T-cell (primary cell): ENCODE results near the gene NFIX. TPM values are rescaled to one million over a fixed set of nuclear protein-coding genes. Genes with fewer than 3 reads are reported as not detected.

Experiments used
- ATAC-seq, 4 experiments: fragments of 200-7000 bp in 3 of 4; fragments of 150-1000 bp in 1 of 4; cut with Tn5 transposase; replicated peaks in 1 of 4; 1 replicate in 3 of 4; 2 replicates in 1 of 4; pipeline ENCODE4 v1.10.0; 2021; ENCODE audit warnings: moderate library complexity in 3 of 4, mild to moderate bottlenecking in 2 of 4, moderate number of reproducible peaks in 1 of 4
- CTCF ChIA-PET, 2 donors: fragments of 300-600 bp; sonication (Branson Sonifier 250); formaldehyde crosslinking; loops; one replicate each; lab custom pipeline; 2022; ENCODE audit warnings: antibody characterized with exemption in 2 of 2; lab: Charles Lee
- POLR2A ChIA-PET, 2 donors: fragments of 300-600 bp; sonication (Branson Sonifier 250); formaldehyde crosslinking; loops; one replicate each; lab custom pipeline; 2022; ENCODE audit warnings: antibody characterized with exemption in 2 of 2; lab: Charles Lee
- DNase-seq, 35 experiments: peaks; one replicate each; pipeline versions ENCODE4 v3.0.0 to v3.0.0-alpha.2; 2013 to 2023
- H3K27ac ChIP-seq: one replicate; pipeline ENCODE4 v1.5.1; 2013; ENCODE audit warnings: low read length
- H3K27me3 ChIP-seq, 2 experiments: replicated peaks in 1 of 2; 1 replicate in 1 of 2; 2 replicates in 1 of 2; pipeline versions ENCODE4 v1.6.1 to v1.7.0; 2013; ENCODE audit warnings: low read length in 1 of 2, mixed read lengths in 1 of 2; ENCODE audit not compliant: control insufficient read depth in 2 of 2, insufficient read depth in 2 of 2; ENCODE audit errors: extremely low read depth in 1 of 2
- H3K36me3 ChIP-seq, 2 donors: 1 replicate in 1 of 2; 2 replicates in 1 of 2; pipeline versions ENCODE4 v1.6.1 to v1.7.0; 2013; ENCODE audit warnings: low read length in 1 of 2; ENCODE audit not compliant: control insufficient read depth in 2 of 2, insufficient read depth in 1 of 2; ENCODE audit errors: extremely low read depth in 1 of 2
- H3K4me1 ChIP-seq, 2 experiments: 1 replicate in 1 of 2; 2 replicates in 1 of 2; pipeline versions ENCODE4 v1.6.1 to v1.7.0; 2013; ENCODE audit warnings: low read length in 2 of 2, mixed read lengths in 1 of 2; ENCODE audit not compliant: insufficient read depth in 2 of 2, control insufficient read depth in 1 of 2; ENCODE audit errors: extremely low read depth in 1 of 2
- H3K4me3 ChIP-seq, 2 donors: 1 replicate in 1 of 2; 2 replicates in 1 of 2; pipeline versions ENCODE4 v1.5.1 to v1.7.0; 2013; ENCODE audit warnings: mild to moderate bottlenecking in 2 of 2, low read length in 1 of 2, moderate library complexity in 1 of 2; ENCODE audit not compliant: control insufficient read depth in 1 of 2; ENCODE audit errors: extremely low read depth in 1 of 2
- H3K9me3 ChIP-seq: 2 replicates; pipeline ENCODE4 v1.7.0; 2013
- H3K27ac Mint-ChIP-seq, 2 donors: one replicate each; pipeline ENCODE4 v1.8.0; 2020 to 2021; ENCODE audit warnings: mild to moderate bottlenecking in 2 of 2, mixed read lengths in 2 of 2
- H3K27me3 Mint-ChIP-seq, 2 donors: one replicate each; pipeline ENCODE4 v1.8.0; 2021 to 2022; ENCODE audit warnings: mixed read lengths in 2 of 2
- H3K36me3 Mint-ChIP-seq: one replicate; pipeline ENCODE4 v1.8.0; 2021; ENCODE audit warnings: mixed read lengths
- H3K4me1 Mint-ChIP-seq, 3 donors: one replicate each; pipeline ENCODE4 v1.8.0; 2020 to 2022; ENCODE audit warnings: mixed read lengths in 3 of 3, mild to moderate bottlenecking in 1 of 3
- H3K4me3 Mint-ChIP-seq, 3 donors: one replicate each; pipeline ENCODE4 v1.8.0; 2020 to 2022; ENCODE audit warnings: mild to moderate bottlenecking in 3 of 3, mixed read lengths in 3 of 3, moderate library complexity in 3 of 3
- H3K9me3 Mint-ChIP-seq, 3 donors: one replicate each; pipeline ENCODE4 v1.8.0; 2020 to 2022; ENCODE audit warnings: mixed read lengths in 3 of 3
- WGBS: methylation state at CpG from one replicate; pipeline ENCODE4 v1.1.5; 2013; ENCODE audit warnings: missing lambda C conversion rate; ENCODE audit not compliant: insufficient coverage; 5-methylcytosine and 5-hydroxymethylcytosine counted together
- total RNA-seq, 35 experiments: library from RNA in 6 of 35; stranded (reverse) in 6 of 35; fragments of 120-200 nt in 1 of 35; gene quantifications; one replicate each; pipeline versions ENCODE4 v1.2.1 to v1.2.4 and lab custom pipeline; 2013 to 2026

The NFIX gene
- total RNA-seq, 5 donors from 2014 or later (not counting 1 experiment from before 2014, with no cell fraction given), result 3.9 to 6.6 (median 6.3) TPM

DNA sequence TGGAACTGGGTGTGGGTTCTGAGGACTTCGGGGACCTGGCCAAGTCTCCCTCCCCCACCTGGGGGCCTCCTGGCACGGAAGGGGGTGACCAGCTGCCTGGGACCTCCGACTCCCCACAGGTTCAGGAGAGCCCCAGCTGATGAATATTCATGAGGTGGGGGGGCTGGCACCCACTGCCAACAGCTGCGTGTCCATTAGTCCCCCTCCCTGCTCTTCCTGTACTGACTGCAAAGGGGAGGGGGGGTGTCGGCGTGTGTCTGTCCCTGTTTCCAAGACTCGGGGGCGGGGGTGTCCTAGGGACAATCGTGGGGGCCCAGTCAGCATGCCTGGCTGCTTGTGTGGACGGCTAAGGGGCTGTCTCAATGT, 10.6 kb upstream of the NFIX start:
- Mint-ChIP-seq H3K9me3 (no peaks in the 10 kb centered on the region), H3K4me3 (no peak overlapping the region), H3K27me3 (peaks cover 5 to 9% of the 10 kb centered on the region in 2 donors), H3K36me3 (no peaks in the 10 kb centered on the region), H3K27ac (no peak overlapping the region), H3K4me1 (peaks cover 0 to 8% (median 4%) of the 10 kb centered on the region in 3 donors)
- ATAC-seq (no peak), DNase-seq (no peak)
- POLR2A ChIA-PET, result no interaction called here
- H3K27ac ChIP-seq, result no peak overlapping the region
- CTCF ChIA-PET, result interaction anchor here (0.7 to 1.9 kb wide), 5 partner anchors 19 to 110 kb away, joined by 3 to 8 read pairs (median 3); no protein-coding TSS in a partner anchor
- H3K27me3 ChIP-seq, result peaks cover 0 to 58% of the 10 kb centered on the region in 2 experiments
- H3K36me3 ChIP-seq, result no peaks in the 10 kb centered on the region
- H3K4me1 ChIP-seq, result peaks cover 0 to 28% of the 10 kb centered on the region in 2 experiments
- 54% methylated on average over 6 of the region's 10 CpGs for WGBS
- H3K4me3 ChIP-seq, result no peak overlapping the region
- H3K9me3 ChIP-seq, result no peaks in the 10 kb centered on the region

DNA sequence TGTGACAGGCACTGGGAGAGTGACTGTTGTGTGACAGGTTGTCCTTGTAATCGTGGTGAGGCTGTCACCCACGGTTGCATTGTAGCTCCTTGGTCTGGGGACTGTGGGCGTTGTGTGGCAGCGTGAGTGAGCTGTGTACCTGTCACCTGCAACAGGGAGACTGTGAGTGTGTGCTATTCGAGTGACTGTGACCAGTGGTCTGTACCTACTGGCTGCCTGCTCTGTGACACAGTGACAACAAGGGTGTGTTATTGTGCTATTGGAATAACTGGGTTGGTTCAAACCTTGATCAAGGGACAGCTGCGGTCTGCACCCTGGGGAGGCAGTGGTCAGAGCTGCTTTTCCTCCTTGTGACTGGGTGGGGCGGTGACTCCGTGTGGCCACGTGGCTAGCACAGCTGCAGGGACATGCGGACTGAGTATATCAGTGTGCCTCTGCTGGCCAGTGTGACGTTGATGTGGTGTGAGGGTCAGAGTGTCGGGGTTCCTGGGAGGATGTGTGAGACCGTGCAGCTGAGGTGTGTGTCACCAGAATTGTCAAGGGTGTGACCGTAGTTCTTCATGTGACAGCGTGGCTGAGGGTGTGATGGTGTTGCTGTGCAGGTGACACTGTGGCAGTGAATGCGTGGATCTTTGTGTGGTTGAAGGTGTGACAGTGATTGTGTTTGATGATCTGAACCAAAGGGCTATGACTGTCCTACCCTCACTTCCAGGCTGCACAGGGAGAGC, 10.1 kb upstream of the NFIX start:
- peak in 21 of 35 experiments; percentile 7 to 59 (median 29) for DNase-seq
- Histone ChIP-seq H3K27me3 (peaks cover 0 to 55% of the 10 kb centered on the region in 2 experiments), H3K9me3 (no peaks in the 10 kb centered on the region), H3K4me1 (peaks cover 0 to 28% of the 10 kb centered on the region in 2 experiments), H3K27ac (no peak overlapping the region), H3K4me3 (no peak overlapping the region), H3K36me3 (no peaks in the 10 kb centered on the region)
- no peaks in the 10 kb centered on the region for H3K9me3 Mint-ChIP-seq
- peaks cover 0 to 8% (median 4%) of the 10 kb centered on the region in 3 donors for H3K4me1 Mint-ChIP-seq
- peaks cover 5 to 9% of the 10 kb centered on the region in 2 donors for H3K27me3 Mint-ChIP-seq
- POLR2A ChIA-PET, result interaction anchor here in 1 of 2 donors (0.5 kb wide), 1 partner anchor 381 kb away, joined by 4 read pairs; no protein-coding TSS in a partner anchor
- H3K36me3 Mint-ChIP-seq, result no peaks in the 10 kb centered on the region
- CTCF ChIA-PET, result interaction anchor here (0.8 to 1.9 kb wide), 4 partner anchors 20 to 76 kb away, joined by 3 to 8 read pairs (median 4); no protein-coding TSS in a partner anchor
- H3K4me3 Mint-ChIP-seq, result no peak overlapping the region
- WGBS, result 58% methylated on average over 15 of the region's 16 CpGs
- H3K27ac Mint-ChIP-seq, result no peak overlapping the region
- peak in 1 of 4 experiments; percentile 28 for ATAC-seq

DNA sequence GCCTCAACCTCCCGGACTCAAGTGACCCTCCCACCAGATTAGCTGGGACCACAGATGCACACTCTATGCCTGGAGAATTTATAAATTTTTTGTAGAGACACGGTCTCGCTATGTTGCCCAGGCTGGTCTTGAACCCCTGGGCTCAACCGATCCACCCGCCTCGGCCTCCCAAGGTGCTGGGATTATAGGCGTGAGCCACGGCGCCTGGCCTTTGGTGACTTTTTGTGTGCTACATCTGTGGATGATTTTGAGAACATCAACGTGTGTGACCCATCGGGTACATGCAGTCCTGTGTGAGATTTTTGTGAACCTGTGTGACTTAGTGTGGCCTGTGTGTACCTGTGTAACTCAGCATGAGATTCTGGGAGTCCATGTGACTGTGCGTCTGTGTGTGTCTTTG, 8.5 kb upstream of the NFIX start:
- H3K4me1 Mint-ChIP-seq, result peaks cover 0 to 8% (median 4%) of the 10 kb centered on the region in 3 donors
- no peaks in the 10 kb centered on the region for H3K9me3 ChIP-seq
- no peak overlapping the region for H3K4me3 Mint-ChIP-seq
- no peaks in the 10 kb centered on the region for H3K36me3 ChIP-seq
- no peaks in the 10 kb centered on the region for H3K36me3 Mint-ChIP-seq
- H3K27ac Mint-ChIP-seq, result no peak overlapping the region
- H3K9me3 Mint-ChIP-seq, result no peaks in the 10 kb centered on the region
- H3K27me3 ChIP-seq, result peaks cover 2 to 46% of the 10 kb centered on the region in 2 experiments
- POLR2A ChIA-PET, result interaction anchor here in 1 of 2 donors (0.7 kb wide), 1 partner anchor 171 kb away, joined by 3 read pairs; no protein-coding TSS in a partner anchor
- H3K27me3 Mint-ChIP-seq, result peaks cover 0 to 5% of the 10 kb centered on the region in 2 donors
- no peak overlapping the region for H3K27ac ChIP-seq
- no peak for DNase-seq
- CTCF ChIA-PET, result interaction anchor here in 1 of 2 donors (0.6 kb wide), 1 partner anchor 18 kb away, joined by 3 read pairs; no protein-coding TSS in a partner anchor
- WGBS, result 92% methylated on average over 11 of the region's 12 CpGs
- H3K4me1 ChIP-seq, result peaks cover 0 to 28% of the 10 kb centered on the region in 2 experiments
- no peak for ATAC-seq
- no peak overlapping the region for H3K4me3 ChIP-seq

DNA sequence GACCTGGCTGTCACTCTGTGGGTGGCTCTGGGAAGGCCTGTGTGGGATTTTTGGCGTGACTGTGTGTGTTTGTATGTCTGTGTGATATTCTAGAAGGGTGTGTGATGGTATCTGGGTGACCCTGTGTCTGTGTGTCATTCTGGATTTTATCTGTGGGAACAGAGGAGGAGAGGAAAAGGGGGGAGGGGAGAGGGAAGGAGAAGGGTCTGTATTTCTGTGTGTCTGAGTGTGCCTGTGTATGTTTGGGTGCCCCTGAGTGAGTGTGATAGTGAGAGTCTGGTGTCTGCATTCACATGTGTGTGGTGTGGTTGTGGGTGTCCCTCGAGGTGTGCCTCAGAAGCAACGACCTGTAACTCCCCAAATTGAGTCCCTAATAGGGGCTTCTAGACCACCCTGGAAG, 8.1 kb upstream of the NFIX start:
- ATAC-seq (no peak), DNase-seq (no peak)
- H3K9me3 ChIP-seq, result no peaks in the 10 kb centered on the region
- peaks cover 0 to 8% (median 4%) of the 10 kb centered on the region in 3 donors for H3K4me1 Mint-ChIP-seq
- ChIA-PET POLR2A (no interaction called here), CTCF (interaction anchor here in 1 of 2 donors (0.6 kb wide), 1 partner anchor 19 kb away, joined by 3 read pairs; no protein-coding TSS in a partner anchor)
- WGBS, result 92% methylated on average over 1 of the region's 3 CpGs
- no peak overlapping the region for H3K27ac ChIP-seq
- H3K4me1 ChIP-seq, result peaks cover 0 to 28% of the 10 kb centered on the region in 2 experiments
- no peaks in the 10 kb centered on the region for H3K9me3 Mint-ChIP-seq
- no peak overlapping the region for H3K27ac Mint-ChIP-seq
- no peak overlapping the region for H3K4me3 ChIP-seq
- no peak overlapping the region for H3K4me3 Mint-ChIP-seq
- H3K27me3 ChIP-seq, result peaks cover 2 to 42% of the 10 kb centered on the region in 2 experiments
- H3K36me3 Mint-ChIP-seq, result no peaks in the 10 kb centered on the region
- no peaks in the 10 kb centered on the region for H3K36me3 ChIP-seq
- peaks cover 0 to 5% of the 10 kb centered on the region in 2 donors for H3K27me3 Mint-ChIP-seq

DNA sequence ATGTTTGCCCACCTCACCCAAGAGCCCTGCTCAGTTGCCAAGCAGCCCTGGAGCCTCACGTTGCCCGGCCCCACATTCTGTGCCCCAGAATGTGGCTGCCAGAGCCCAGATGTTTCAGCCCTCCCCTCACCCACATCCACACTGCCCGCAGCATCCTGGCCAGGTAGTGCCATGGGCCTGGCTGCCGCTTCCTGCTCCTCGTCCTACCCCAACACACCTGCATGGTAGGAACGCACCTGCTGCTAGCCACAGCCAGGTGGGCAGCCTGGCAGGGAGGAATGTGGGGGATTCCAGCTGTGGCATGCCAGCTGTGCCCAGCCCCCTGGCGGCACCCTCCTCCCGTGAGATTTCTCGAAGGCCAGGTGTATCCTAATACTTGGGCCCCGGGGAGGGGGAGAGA, 7.5 kb upstream of the NFIX start:
- Histone ChIP-seq H3K36me3 (no peaks in the 10 kb centered on the region), H3K27ac (no peak overlapping the region), H3K9me3 (no peaks in the 10 kb centered on the region), H3K4me3 (no peak overlapping the region), H3K4me1 (peaks cover 0 to 26% of the 10 kb centered on the region in 2 experiments), H3K27me3 (peaks cover 2 to 36% of the 10 kb centered on the region in 2 experiments)
- H3K9me3 Mint-ChIP-seq, result no peaks in the 10 kb centered on the region
- DNase-seq (no peak), ATAC-seq (no peak)
- POLR2A ChIA-PET, result no interaction called here
- peaks cover 0 to 8% (median 4%) of the 10 kb centered on the region in 3 donors for H3K4me1 Mint-ChIP-seq
- H3K4me3 Mint-ChIP-seq, result no peak overlapping the region
- peaks cover 0 to 5% of the 10 kb centered on the region in 2 donors for H3K27me3 Mint-ChIP-seq
- CTCF ChIA-PET, result no interaction called here
- no peaks in the 10 kb centered on the region for H3K36me3 Mint-ChIP-seq
- H3K27ac Mint-ChIP-seq, result no peak overlapping the region
- WGBS, result 59% methylated on average over 2 of the region's 10 CpGs

DNA sequence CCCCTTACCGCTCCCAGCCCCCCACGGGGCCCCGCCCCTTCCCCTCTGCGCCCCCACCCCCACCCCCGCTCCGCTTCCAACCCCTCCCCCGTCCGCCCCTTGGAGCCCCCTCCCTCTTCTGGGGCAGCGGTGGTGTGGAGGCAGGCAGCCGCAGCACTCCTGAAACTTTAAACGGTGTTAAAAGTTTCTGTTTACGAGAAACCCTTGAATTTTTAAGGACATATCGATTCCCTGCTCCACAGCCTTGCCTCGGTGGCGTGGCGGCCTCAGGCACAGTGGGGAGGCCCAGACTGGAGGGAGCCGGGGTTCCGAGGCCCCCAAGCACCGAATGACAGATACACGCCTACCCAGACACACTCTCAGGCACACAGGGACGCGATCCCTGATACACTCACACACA, 4.8 kb upstream of the NFIX start:
- H3K4me3 ChIP-seq, result no peak overlapping the region
- H3K36me3 ChIP-seq, result no peaks in the 10 kb centered on the region
- ATAC-seq (no peak), DNase-seq (no peak)
- no peaks in the 10 kb centered on the region for H3K9me3 Mint-ChIP-seq
- H3K27ac ChIP-seq, result no peak overlapping the region
- H3K9me3 ChIP-seq, result no peaks in the 10 kb centered on the region
- POLR2A ChIA-PET, result no interaction called here
- CTCF ChIA-PET, result no interaction called here
- H3K4me1 Mint-ChIP-seq, result peaks cover 7 to 10% (median 9%) of the 10 kb centered on the region in 3 donors
- H3K27me3 ChIP-seq, result peaks cover 5 to 41% of the 10 kb centered on the region in 2 experiments
- H3K27me3 Mint-ChIP-seq, result peaks cover 5% of the 10 kb centered on the region in 2 donors
- no peak overlapping the region for H3K27ac Mint-ChIP-seq
- no peak overlapping the region for H3K4me3 Mint-ChIP-seq
- 80% methylated on average over 14 of the region's 22 CpGs for WGBS
- H3K4me1 ChIP-seq, result peaks cover 3 to 8% of the 10 kb centered on the region in 2 experiments
- no peaks in the 10 kb centered on the region for H3K36me3 Mint-ChIP-seq
